Loucy (cell line): ENCODE results near the gene SPSB1.
"Not testable (repeated sequence)": the region's sequence is repeated elsewhere in the genome, so short reads cannot be mapped to it uniquely, and the experiment has no call there.

Source experiments
- H2AFZ ChIP-seq: fragments of 200-600 bp; sonication (generic); 2 replicates; pipeline ENCODE4 v1.6.0; 2016; ENCODE audit warnings: antibody characterized with exemption, mild to moderate bottlenecking, low read length, moderate library complexity
- H3F3A ChIP-seq: fragments of 200-600 bp; 2 replicates; pipeline ENCODE4 v1.6.0; 2016; ENCODE audit warnings: antibody characterized with exemption, low read depth, mild to moderate bottlenecking
- H3K27me3 ChIP-seq: fragments of 200-600 bp; sonication (generic); 2 replicates; pipeline ENCODE4 v1.6.1; 2014; ENCODE audit warnings: low read length, mild to moderate bottlenecking; ENCODE audit not compliant: insufficient read depth, poor library complexity, severe bottlenecking
- H3K36me3 ChIP-seq: fragments of 200-600 bp; sonication (generic); 2 replicates; pipeline ENCODE4 v1.6.1; 2016; ENCODE audit warnings: low read length; ENCODE audit not compliant: insufficient read depth
- H3K4me1 ChIP-seq: fragments of 200-600 bp; sonication (generic); 2 replicates; pipeline ENCODE4 v1.5.1; 2014; ENCODE audit warnings: low read length, mild to moderate bottlenecking; ENCODE audit not compliant: insufficient read depth, poor library complexity, severe bottlenecking
- H3K4me2 ChIP-seq: fragments of 200-600 bp; sonication (generic); 2 replicates; pipeline ENCODE4 v1.6.0; 2014; ENCODE audit warnings: antibody characterized with exemption, low read length, low read depth, mild to moderate bottlenecking; ENCODE audit not compliant: poor library complexity, severe bottlenecking
- H3K4me3 ChIP-seq: fragments of 200-600 bp; sonication (generic); 2 replicates; pipeline ENCODE4 v1.5.1; 2014; ENCODE audit warnings: low read length, mild to moderate bottlenecking, mixed read lengths; ENCODE audit not compliant: poor library complexity, severe bottlenecking
- H3K79me2 ChIP-seq: fragments of 200-600 bp; sonication (generic); 2 replicates; pipeline ENCODE4 v1.6.1; 2014; ENCODE audit warnings: low read length; ENCODE audit not compliant: insufficient read depth
- H3K9ac ChIP-seq: fragments of 200-600 bp; sonication (generic); 2 replicates; pipeline ENCODE4 v1.6.0; 2014; ENCODE audit warnings: mild to moderate bottlenecking, low read depth, low read length, moderate library complexity; ENCODE audit not compliant: poor library complexity, severe bottlenecking
- H3K9me2 ChIP-seq: fragments of 200-600 bp; sonication (generic); replicated peaks from 2 replicates; pipeline ENCODE4 v1.6.1; 2016; ENCODE audit warnings: low read depth, low read length, mixed read lengths
- H3K9me3 ChIP-seq: fragments of 200-600 bp; sonication (generic); 2 replicates; pipeline ENCODE4 v1.6.1; 2014; ENCODE audit warnings: mild to moderate bottlenecking, antibody characterized with exemption, low read length, low read depth; ENCODE audit not compliant: insufficient read depth
- H4K20me1 ChIP-seq: fragments of 200-600 bp; sonication (generic); 2 replicates; pipeline ENCODE4 v1.6.0; 2014; ENCODE audit warnings: antibody characterized with exemption, low read length, mild to moderate bottlenecking; ENCODE audit not compliant: insufficient read depth, poor library complexity, severe bottlenecking
- EZH2phosphoT487 ChIP-seq: fragments of 200-600 bp; IDR thresholded peaks from 2 replicates; pipeline ENCODE4 v1.6.1; 2018; ENCODE audit warnings: antibody characterized with exemption, mild to moderate bottlenecking, moderate library complexity, borderline replicate concordance
- TF ChIP-seq, protein P1 (sequence below): fragments of 200-600 bp; sonication (generic); conservative IDR thresholded peaks from 2 replicates; pipeline ENCODE4 v1.5.1; 2014; ENCODE audit warnings: mild to moderate bottlenecking, antibody characterized with exemption, low read length

Gene SPSB1

DNA sequence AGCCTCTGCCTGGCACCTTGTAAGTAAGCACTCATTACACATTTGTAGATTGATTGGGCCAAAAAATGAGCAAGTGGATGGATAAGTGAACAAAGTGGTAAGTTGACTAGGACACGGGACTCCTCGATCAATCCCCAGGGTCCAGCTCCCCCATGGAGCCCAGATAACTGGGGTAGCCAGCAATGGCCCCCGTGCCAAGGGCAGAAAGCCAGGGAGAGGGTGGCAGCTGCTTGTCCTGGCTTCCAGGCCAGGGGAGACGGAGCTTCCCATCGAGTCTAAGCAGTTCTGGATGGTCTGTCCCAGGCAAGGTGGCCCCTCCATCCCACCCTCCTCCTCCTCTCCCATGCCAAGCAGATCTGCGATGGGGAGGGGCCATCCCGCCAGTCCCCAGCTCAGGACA lies 91.4 kb downstream of the SPSB1 start:
- Histone ChIP-seq H4K20me1 (no peaks in the 10 kb centered on the region), H3K79me2 (no peaks in the 10 kb centered on the region), H3K4me1 (peaks cover 19% of the 10 kb centered on the region), H3K4me3 (no peak overlapping the region), H3K4me2 (no peak overlapping the region), H2AFZ (no peak overlapping the region), H3K9me2 (no peaks in the 10 kb centered on the region), H3K9ac (no peak overlapping the region), H3K9me3 (no peaks in the 10 kb centered on the region), H3K27me3 (no peaks in the 10 kb centered on the region), H3K36me3 (no peaks in the 10 kb centered on the region), H3F3A (no peaks in the 10 kb centered on the region)
- TF ChIP-seq, protein P1, sequence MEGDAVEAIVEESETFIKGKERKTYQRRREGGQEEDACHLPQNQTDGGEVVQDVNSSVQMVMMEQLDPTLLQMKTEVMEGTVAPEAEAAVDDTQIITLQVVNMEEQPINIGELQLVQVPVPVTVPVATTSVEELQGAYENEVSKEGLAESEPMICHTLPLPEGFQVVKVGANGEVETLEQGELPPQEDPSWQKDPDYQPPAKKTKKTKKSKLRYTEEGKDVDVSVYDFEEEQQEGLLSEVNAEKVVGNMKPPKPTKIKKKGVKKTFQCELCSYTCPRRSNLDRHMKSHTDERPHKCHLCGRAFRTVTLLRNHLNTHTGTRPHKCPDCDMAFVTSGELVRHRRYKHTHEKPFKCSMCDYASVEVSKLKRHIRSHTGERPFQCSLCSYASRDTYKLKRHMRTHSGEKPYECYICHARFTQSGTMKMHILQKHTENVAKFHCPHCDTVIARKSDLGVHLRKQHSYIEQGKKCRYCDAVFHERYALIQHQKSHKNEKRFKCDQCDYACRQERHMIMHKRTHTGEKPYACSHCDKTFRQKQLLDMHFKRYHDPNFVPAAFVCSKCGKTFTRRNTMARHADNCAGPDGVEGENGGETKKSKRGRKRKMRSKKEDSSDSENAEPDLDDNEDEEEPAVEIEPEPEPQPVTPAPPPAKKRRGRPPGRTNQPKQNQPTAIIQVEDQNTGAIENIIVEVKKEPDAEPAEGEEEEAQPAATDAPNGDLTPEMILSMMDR: no peak
- no peak for TF ChIP-seq EZH2phosphoT487

DNA sequence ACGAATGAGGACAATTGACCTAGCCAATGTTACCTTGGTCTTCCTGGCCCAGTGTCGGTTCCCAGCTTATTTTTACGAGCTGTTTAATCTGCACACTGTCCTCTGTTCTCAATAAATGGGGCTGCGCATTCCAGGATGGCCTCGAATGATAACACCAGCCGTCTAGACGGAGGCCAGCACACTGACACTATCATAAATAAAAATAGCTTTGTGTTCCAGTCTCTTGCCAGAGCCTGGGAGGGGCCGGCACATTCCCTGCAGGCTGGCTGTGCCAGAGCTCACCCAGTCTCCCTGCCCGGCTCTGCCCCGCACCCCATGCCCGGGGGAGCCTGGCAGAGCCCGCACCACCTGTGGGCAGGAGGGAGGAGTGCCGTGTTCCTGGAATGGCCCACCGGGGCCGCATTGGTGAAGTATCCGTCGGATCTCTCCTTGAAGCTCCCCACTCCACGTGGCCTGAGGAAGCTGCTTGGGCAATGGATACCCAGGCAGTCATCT lies 92.1 kb downstream of the SPSB1 start:
- H3K79me2 ChIP-seq: no peaks in the 10 kb centered on the region
- no peaks in the 10 kb centered on the region for H3K36me3 ChIP-seq
- TF ChIP-seq EZH2phosphoT487: no peak
- TF ChIP-seq, protein P1: no peak
- no peak overlapping the region for H2AFZ ChIP-seq
- H3K4me2 ChIP-seq: no peak overlapping the region
- H3K27me3 ChIP-seq: no peaks in the 10 kb centered on the region
- H3K9ac ChIP-seq: no peak overlapping the region
- H4K20me1 ChIP-seq: no peaks in the 10 kb centered on the region
- no peaks in the 10 kb centered on the region for H3F3A ChIP-seq
- H3K9me2 ChIP-seq: no peaks in the 10 kb centered on the region
- peaks cover 19% of the 10 kb centered on the region for H3K4me1 ChIP-seq
- H3K9me3 ChIP-seq: no peaks in the 10 kb centered on the region
- H3K4me3 ChIP-seq: no peak overlapping the region

GRCh38 chr1:9385392-9385791 lies 92.7 kb downstream of the SPSB1 start:
- H3K4me2 ChIP-seq, H3K79me2 ChIP-seq, H2AFZ ChIP-seq, H3K27me3 ChIP-seq, H3F3A ChIP-seq, H3K9ac ChIP-seq, H3K9me3 ChIP-seq, H4K20me1 ChIP-seq, H3K4me3 ChIP-seq, H3K9me2 ChIP-seq, H3K36me3 ChIP-seq: not testable (repeated sequence)
- H3K4me1 ChIP-seq: peaks cover 19% of the 10 kb centered on the region

GRCh38 chr1:9385801-9386573 lies 93.3 kb downstream of the SPSB1 start:
- Histone ChIP-seq H2AFZ (no peak overlapping the region), H3K36me3 (no peaks in the 10 kb centered on the region), H3F3A (no peaks in the 10 kb centered on the region), H3K4me2 (no peak overlapping the region), H3K27me3 (no peaks in the 10 kb centered on the region), H3K4me3 (no peak overlapping the region), H3K9ac (no peak overlapping the region), H4K20me1 (no peaks in the 10 kb centered on the region), H3K79me2 (no peaks in the 10 kb centered on the region), H3K4me1 (peaks cover 19% of the 10 kb centered on the region), H3K9me3 (no peaks in the 10 kb centered on the region), H3K9me2 (no peaks in the 10 kb centered on the region)
- TF ChIP-seq EZH2phosphoT487: no peak
- TF ChIP-seq, protein P1: no peak
